Activated CD8-positive, alpha-beta T cell treated with anti-CD3 and anti-CD28 coated beads for 36 hours (primary cell): ENCODE data around the gene SCP2D1. TPM values are rescaled to one million over a fixed set of nuclear protein-coding genes. Genes with fewer than 3 reads are reported as not detected.

Experiments
- ATAC-seq: fragments of 200-7000 bp; cut with Tn5 transposase; one replicate; pipeline ENCODE4 v1.10.0; 2021; ENCODE audit warnings: mild to moderate bottlenecking, moderate library complexity
- CTCF ChIA-PET: fragments of 350-600 bp; sonication (Branson Sonifier 250); formaldehyde crosslinking; loops from one replicate; lab custom pipeline; 2021; ENCODE audit warnings: antibody characterized with exemption; lab: Charles Lee
- POLR2A ChIA-PET: fragments of 350-600 bp; sonication (Branson Sonifier 250); formaldehyde crosslinking; loops from one replicate; lab custom pipeline; 2021; ENCODE audit warnings: antibody characterized with exemption; lab: Charles Lee
- DNase-seq: peaks from one replicate; pipeline ENCODE4 v3.0.0-alpha.2; 2020
- H3K27ac Mint-ChIP-seq: one replicate; pipeline ENCODE4 v1.8.0; 2021; ENCODE audit warnings: mild to moderate bottlenecking, mixed read lengths
- H3K27me3 Mint-ChIP-seq: one replicate; pipeline ENCODE4 v1.8.0; 2021; ENCODE audit warnings: mixed read lengths
- H3K36me3 Mint-ChIP-seq: one replicate; pipeline ENCODE4 v1.8.0; 2021; ENCODE audit warnings: low read depth, mixed read lengths
- H3K4me1 Mint-ChIP-seq: one replicate; pipeline ENCODE4 v1.8.0; 2021; ENCODE audit warnings: low read depth, mixed read lengths
- H3K4me3 Mint-ChIP-seq: one replicate; pipeline ENCODE4 v1.8.0; 2021; ENCODE audit warnings: mild to moderate bottlenecking, moderate library complexity, mixed read lengths
- H3K9me3 Mint-ChIP-seq: one replicate; pipeline ENCODE4 v1.8.0; 2021; ENCODE audit warnings: mixed read lengths
- intact Hi-C: fragments of 100-400 bp; cut with micrococcal nuclease; formaldehyde crosslinking; loops from one replicate; pipeline ENCODE4 v1.10.0; 2022
- total RNA-seq, 2 experiments: library from RNA; stranded (reverse); gene quantifications; one replicate each; pipeline ENCODE4 v1.2.3, GENCODE V29; 2021
- TF ChIP-seq, protein P1 (sequence below): fragments of 200-600 bp; IDR thresholded peaks from one replicate; pipeline ENCODE4 v1.8.0; 2022; ENCODE audit warnings: antibody characterized with exemption, mild to moderate bottlenecking

SCP2D1 gene
- not detected for total RNA-seq

GRCh38 chr20:18813483-18813882 lies at the start of gene SCP2D1:
SCP2D1 (plus strand) TSS chr20:18813783; CDS start chr20:18813816, 33 bp downstream.
- CTCF ChIA-PET = interaction anchor here (1.0 kb wide), 1 partner anchor 11 kb away, joined by 3 read pairs; no protein-coding TSS in a partner anchor
- H3K27ac Mint-ChIP-seq = no peak within 1 kb of the TSS
- H3K9me3 Mint-ChIP-seq = no peaks in the 10 kb centered on the region

DNA sequence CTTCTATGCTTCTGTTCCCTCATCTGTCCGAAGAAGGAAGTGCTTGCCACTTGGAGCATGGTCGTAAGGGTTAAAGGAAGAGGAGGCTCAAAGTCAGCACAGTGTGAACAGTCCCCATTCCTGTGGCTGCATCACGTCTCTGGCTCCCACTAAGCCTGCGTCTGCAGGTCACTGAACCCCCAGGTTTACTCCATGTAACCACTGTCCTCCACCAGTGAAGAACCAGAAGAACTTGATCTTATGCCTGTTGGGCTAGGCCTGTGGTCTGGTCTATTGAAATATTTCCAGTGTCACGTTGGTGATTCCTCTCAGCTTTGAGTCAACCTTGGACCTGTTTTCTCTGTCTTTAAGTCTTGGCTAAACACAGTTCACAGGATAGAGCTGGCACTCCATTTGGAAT lies 45.9 kb upstream of the SCP2D1 start:
- no peak overlapping the region for H3K27ac Mint-ChIP-seq
- H3K36me3 Mint-ChIP-seq = peaks cover 7% of the 10 kb centered on the region
- TF ChIP-seq, protein P1, sequence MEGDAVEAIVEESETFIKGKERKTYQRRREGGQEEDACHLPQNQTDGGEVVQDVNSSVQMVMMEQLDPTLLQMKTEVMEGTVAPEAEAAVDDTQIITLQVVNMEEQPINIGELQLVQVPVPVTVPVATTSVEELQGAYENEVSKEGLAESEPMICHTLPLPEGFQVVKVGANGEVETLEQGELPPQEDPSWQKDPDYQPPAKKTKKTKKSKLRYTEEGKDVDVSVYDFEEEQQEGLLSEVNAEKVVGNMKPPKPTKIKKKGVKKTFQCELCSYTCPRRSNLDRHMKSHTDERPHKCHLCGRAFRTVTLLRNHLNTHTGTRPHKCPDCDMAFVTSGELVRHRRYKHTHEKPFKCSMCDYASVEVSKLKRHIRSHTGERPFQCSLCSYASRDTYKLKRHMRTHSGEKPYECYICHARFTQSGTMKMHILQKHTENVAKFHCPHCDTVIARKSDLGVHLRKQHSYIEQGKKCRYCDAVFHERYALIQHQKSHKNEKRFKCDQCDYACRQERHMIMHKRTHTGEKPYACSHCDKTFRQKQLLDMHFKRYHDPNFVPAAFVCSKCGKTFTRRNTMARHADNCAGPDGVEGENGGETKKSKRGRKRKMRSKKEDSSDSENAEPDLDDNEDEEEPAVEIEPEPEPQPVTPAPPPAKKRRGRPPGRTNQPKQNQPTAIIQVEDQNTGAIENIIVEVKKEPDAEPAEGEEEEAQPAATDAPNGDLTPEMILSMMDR = no peak
- H3K4me1 Mint-ChIP-seq = no peaks in the 10 kb centered on the region
- CTCF ChIA-PET = no interaction called here
- intact Hi-C loops = no loop called here
- H3K9me3 Mint-ChIP-seq = no peaks in the 10 kb centered on the region
- ATAC-seq (no peak), DNase-seq (no peak)
- H3K4me3 Mint-ChIP-seq = no peak overlapping the region
- no peaks in the 10 kb centered on the region for H3K27me3 Mint-ChIP-seq
- POLR2A ChIA-PET = no interaction called here

More at GRCh38 chr20:18813483-18813882, at the start of gene SCP2D1:
- no peaks in the 10 kb centered on the region for H3K4me1 Mint-ChIP-seq
- TF ChIP-seq, protein P1 = no peak
- intact Hi-C loops = no loop called here
- peaks cover 2% of the 10 kb centered on the region for H3K27me3 Mint-ChIP-seq
- DNase-seq = no peak
- H3K36me3 Mint-ChIP-seq = no peaks in the 10 kb centered on the region
- no peak for ATAC-seq
- POLR2A ChIA-PET = no interaction called here
- no peak within 1 kb of the TSS for H3K4me3 Mint-ChIP-seq

- no peak for ATAC-seq
- TF ChIP-seq, protein P1 = no peak
- no peak for DNase-seq
- Mint-ChIP-seq H3K36me3 (no peaks in the 10 kb centered on the region), H3K27ac (no peak overlapping the region), H3K4me1 (no peaks in the 10 kb centered on the region), H3K9me3 (no peaks in the 10 kb centered on the region), H3K27me3 (no peaks in the 10 kb centered on the region), H3K4me3 (no peak overlapping the region)
- intact Hi-C loops = no loop called here
- ChIA-PET POLR2A (no interaction called here), CTCF (no interaction called here)
Measured at GRCh38 chr20:18773566-18773965, 40.0 kb upstream of the SCP2D1 start.

- Mint-ChIP-seq H3K9me3 (no peaks in the 10 kb centered on the region), H3K27ac (no peak overlapping the region), H3K4me3 (no peak overlapping the region), H3K36me3 (no peaks in the 10 kb centered on the region), H3K27me3 (no peaks in the 10 kb centered on the region), H3K4me1 (no peaks in the 10 kb centered on the region)
- POLR2A ChIA-PET = no interaction called here
- ATAC-seq = no peak
- TF ChIP-seq, protein P1 = no peak
- DNase-seq = no peak
- intact Hi-C loops = no loop called here
- CTCF ChIA-PET = no interaction called here
Measured at GRCh38 chr20:18774207-18774606, 39.4 kb upstream of the SCP2D1 start.

- CTCF ChIA-PET = no interaction called here
- intact Hi-C loops = no loop called here
- ATAC-seq = no peak
Measured at GRCh38 chr20:18775633-18776032, 38.0 kb upstream of the SCP2D1 start.

More at GRCh38 chr20:18775633-18776032, 38.0 kb upstream of the SCP2D1 start:
- H3K27me3 Mint-ChIP-seq = no peaks in the 10 kb centered on the region
- no peaks in the 10 kb centered on the region for H3K36me3 Mint-ChIP-seq
- H3K27ac Mint-ChIP-seq = no peak overlapping the region
- no peaks in the 10 kb centered on the region for H3K9me3 Mint-ChIP-seq
- H3K4me3 Mint-ChIP-seq = no peak overlapping the region
- POLR2A ChIA-PET = no interaction called here
- DNase-seq = no peak
- no peaks in the 10 kb centered on the region for H3K4me1 Mint-ChIP-seq
- TF ChIP-seq, protein P1 = no peak
